GM19468 (cell line): ENCODE results near the gene CTF1.
A peak's percentile ranks its signal among the peaks of the same experiment; 100 is the strongest.
"Not testable (repeated sequence)": the region's sequence is repeated elsewhere in the genome, so short reads cannot be mapped to it uniquely, and the experiment has no call there.

Experiments used
- ATAC-seq: cut with Tn5 transposase; IDR thresholded peaks from one replicate; pipeline ENCODE4 v1.9.1; 2021; ENCODE audit warnings: mild to moderate bottlenecking, moderate library complexity, moderate number of reproducible peaks; ENCODE audit not compliant: unreplicated experiment; ENCODE audit errors: extremely low read depth

Gene CTF1

GRCh38 chr16:30886145-30886544 is 10.3 kb upstream of the CTF1 start:
- no peak for ATAC-seq

DNA sequence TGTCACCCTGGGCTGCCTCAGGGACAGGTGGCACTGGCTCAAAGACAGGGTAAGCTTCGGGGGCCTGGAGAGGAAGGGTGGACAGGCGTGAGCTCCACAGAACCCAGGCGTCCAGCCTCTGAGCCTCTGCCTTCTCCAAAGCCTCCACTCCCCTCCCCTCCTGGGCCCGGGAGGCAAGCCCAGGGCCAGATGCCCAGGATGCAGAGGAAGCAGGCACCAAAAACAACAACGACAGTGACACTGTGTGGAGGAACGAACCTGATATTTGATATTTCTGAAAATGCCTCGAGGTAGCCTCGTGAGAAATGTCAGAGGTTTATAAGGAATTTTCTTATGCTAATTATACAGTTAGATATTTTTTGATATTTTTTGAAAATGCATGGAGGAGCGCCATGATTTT is 8.5 kb upstream of the CTF1 start:
- no peak for ATAC-seq

- ATAC-seq = no peak
Observed at GRCh38 chr16:30888856-30889499, 7.4 kb upstream of the CTF1 start.

GRCh38 chr16:30889721-30890120 is 6.7 kb upstream of the CTF1 start:
- no peak for ATAC-seq

DNA sequence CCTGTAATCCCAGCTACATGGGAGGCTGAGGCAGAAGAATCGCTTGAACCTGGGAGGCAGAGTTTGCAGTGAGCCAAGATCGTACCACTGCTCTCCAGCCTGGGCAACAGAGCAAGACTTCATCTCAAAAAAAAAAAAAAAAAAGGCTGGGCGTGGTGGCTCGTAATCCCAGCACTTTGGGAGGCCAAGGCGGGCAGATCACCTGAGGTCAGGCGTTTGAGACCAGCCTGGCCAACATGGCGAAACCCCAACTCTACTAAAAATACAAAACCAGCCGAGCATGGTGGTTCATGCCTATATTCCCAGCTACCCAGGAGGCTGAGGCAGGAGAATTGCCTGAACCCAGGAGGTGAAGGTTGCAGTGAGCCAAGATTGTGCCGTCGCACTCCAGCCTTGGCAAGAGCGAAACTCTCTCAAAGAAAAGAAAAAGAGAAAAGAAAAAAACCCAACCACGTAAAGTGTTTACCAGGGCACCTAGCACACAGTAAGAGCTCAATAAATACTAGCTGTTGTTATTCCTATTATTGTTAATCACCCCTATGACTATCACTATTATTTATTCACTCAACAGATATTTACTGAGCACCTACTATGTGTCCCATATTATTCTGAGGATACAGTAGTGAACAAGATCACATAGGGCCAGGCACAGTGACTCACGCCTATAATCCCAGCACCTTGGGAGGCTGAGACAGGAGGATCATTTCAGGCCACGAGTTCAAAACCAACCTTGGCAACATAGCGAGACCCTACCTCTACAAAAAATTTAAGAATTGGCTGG is 5.2 kb upstream of the CTF1 start:
- not testable (repeated sequence) for ATAC-seq

DNA sequence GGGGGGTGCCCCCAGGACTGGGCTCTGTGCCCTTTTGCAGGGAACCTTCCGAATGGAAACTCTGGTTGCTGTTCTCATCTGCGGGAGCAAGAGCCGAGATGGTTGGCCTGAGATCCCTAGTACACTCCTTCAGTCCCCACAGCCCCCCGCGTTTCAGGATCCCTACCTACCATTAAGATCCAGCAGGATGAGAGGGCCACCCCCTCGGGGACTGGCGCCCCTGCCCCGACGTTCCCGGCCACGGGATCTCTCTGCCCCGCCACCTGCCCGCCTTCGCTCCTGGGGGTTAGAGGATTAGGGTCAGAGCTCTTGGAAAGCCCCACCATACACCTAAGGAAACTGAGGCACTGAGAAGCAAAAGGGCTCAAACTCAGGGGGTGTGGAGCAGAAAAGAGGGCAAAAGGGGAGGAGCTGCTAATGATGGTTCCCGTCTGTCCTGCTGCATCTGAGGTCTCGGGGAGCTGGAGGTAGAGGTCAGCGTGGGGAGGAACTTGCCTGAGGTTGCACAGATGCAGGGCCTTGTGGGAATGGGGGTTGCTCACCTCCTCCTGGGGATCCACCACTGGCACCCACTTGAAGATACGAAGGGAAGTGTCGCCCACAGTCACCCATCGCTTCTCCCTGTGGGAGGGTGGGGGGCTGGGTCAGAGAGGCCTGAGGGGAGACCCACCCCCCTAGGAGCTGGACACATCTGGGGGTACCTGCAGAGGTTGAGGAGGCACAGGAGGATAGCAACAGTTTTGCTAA is 3.6 kb upstream of the CTF1 start:
- no peak for ATAC-seq

DNA sequence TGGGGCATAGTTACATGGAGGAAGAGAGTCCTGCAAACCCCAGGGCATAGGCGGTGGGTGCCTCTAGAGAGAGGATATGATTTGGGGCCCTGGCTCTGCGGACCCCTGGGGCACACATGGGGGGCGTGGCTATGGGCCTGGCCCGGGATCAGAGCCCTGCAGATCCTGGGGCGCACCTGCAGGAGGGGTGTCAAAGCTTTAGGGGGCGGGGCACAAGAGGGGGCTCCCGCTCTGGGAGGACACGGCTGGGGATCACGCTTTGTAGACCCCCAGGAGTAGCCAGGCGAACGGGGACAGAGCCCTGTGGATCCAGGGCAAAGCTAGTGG is 3.0 kb upstream of the CTF1 start:
- ATAC-seq = no peak

GRCh38 chr16:30893744-30894539 is 2.5 kb upstream of the CTF1 start, which contains the start of gene BCL7C:
Gene BCL7C, minus strand, starts transcription at chr16:30894077. Its CDS starts 133 bp downstream, at chr16:30893944.
- ATAC-seq = peak; percentile 56

- ATAC-seq = no peak
Observed at GRCh38 chr16:30894540-30895368, 1.7 kb upstream of the CTF1 start.

GRCh38 chr16:30895627-30896260 is 670 bp upstream of the CTF1 start:
- no peak for ATAC-seq

- ATAC-seq = no peak
Observed at GRCh38 chr16:30896889-30897733, 697 bp downstream of the CTF1 start.

GRCh38 chr16:30899794-30900193 is 3.4 kb downstream of the CTF1 start:
- ATAC-seq = no peak

DNA sequence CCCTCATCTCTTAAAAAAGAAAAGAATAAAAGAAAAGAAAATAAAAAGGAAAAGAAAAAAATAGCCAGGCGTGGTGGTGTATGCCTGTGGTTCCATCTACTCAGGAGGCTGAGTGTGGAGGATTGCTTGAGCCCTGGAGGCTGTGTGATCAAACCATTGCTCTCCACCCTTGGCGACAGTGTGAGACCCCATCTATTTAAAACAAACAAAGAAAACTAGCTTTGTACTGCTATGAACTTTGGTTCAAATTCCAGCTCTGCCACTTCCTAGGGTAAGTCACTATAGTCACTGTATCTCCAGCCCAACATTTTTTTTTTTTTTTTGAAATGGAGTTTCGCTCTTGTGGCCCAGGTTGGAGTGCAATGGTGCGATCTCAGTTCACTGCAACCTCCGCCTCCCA is 4.2 kb downstream of the CTF1 start:
- no peak for ATAC-seq

DNA sequence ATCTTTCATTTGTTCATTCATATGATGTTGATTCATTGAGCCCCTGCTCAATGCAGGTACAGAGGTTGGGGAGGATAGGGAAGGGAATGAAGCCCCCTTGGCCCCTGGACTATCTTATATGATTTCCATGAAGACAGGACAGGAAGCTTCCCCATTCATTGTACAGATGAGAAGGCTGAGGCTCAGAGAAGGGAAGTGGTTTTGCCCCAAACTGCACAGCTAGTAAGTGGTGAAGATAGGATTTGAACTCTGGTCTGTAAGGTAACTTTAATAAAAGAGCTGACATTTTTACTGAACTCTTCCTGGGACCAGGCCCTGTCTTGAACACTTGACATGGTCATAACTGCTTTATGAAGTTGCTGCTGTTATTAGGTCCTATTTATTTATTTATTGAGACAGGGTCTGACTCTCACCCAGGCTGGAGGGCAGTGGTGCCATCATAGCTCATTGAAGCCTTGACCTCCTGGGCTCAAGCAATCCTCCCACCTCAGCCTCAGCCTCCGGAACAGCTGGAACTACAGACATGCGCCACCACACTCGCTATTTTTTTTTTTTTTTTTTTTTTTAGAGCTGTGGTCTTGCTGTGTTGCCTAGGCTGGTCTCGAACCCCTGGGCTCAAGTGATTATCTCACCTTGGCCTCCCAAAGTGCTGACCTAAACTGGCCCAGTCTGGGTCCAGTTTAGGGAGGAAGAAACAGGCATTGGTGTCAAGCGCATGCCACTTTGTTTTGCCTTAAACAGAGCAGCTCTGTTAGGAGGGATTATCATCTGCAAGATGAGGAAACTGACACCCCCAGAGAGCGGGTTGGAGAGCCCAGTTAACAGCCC is 5.0 kb downstream of the CTF1 start:
- no peak for ATAC-seq

DNA sequence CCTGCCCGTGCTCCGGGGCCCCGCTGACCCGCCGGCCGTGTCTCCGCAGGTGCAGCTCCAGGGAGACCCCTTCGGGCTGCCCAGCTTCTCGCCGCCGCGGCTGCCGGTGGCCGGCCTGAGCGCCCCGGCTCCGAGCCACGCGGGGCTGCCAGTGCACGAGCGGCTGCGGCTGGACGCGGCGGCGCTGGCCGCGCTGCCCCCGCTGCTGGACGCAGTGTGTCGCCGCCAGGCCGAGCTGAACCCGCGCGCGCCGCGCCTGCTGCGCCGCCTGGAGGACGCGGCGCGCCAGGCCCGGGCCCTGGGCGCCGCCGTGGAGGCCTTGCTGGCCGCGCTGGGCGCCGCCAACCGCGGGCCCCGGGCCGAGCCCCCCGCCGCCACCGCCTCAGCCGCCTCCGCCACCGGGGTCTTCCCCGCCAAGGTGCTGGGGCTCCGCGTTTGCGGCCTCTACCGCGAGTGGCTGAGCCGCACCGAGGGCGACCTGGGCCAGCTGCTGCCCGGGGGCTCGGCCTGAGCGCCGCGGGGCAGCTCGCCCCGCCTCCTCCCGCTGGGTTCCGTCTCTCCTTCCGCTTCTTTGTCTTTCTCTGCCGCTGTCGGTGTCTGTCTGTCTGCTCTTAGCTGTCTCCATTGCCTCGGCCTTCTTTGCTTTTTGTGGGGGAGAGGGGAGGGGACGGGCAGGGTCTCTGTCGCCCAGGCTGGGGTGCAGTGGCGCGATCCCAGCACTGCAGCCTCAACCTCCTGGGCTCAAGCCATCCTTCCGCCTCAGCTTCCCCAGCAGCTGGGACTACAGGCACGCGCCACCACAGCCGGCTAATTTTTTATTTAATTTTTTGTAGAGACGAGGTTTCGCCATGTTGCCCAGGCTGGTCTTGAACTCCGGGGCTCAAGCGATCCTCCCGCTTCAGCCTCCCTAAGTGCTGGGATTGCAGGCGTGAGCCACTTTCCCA is 5.9 kb downstream of the CTF1 start:
- no peak for ATAC-seq

GRCh38 chr16:30903002-30903401 is 6.6 kb downstream of the CTF1 start:
- no peak for ATAC-seq
